GM19438 (cell line): ENCODE data around the gene LHFPL6.
A peak's percentile ranks its signal among the peaks of the same experiment; 100 is the strongest.

Experiments
- ATAC-seq: cut with Tn5 transposase; IDR thresholded peaks from one replicate; pipeline ENCODE4 v1.9.1; 2021; ENCODE audit warnings: low read depth; ENCODE audit not compliant: unreplicated experiment

The LHFPL6 gene

DNA sequence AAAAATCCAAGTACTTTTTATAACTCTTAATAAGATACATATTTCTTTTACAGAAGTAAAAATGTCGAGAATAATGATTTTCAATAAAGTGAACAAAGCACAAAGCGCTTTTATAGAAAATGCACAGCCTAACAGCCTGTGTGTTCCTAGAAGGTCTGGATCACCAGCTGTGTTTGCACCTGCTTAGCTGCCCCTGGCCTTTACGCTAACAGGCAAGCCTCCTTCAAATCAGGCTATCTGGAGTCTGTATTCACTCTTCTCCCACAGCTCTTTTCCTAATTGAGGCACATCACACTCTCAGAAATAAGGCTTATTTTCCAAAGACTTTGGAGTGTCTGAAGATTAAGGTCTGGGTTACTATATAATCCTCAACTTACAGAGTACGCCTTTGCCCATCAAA lies 183.1 kb downstream of the LHFPL6 start:
- no peak for ATAC-seq

DNA sequence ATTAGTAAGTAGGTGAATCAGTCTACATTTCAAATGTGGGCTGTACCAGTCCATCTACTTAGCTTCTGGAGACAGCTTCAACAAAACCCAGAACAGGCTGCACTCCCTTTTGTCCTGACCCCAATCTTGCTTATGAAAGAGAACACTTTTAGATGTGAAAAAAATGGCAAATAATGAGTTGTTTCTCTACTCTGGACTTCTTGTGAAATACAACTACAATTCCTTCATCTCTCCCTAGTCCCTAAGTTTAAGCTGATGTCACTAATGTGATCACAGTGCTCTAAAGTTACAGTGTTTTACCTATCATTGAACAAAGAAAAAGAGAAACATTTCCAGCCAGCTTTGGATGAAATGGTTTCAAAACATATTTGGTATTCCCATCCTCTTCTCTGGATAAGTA lies 183.9 kb downstream of the LHFPL6 start:
- ATAC-seq, result no peak

DNA sequence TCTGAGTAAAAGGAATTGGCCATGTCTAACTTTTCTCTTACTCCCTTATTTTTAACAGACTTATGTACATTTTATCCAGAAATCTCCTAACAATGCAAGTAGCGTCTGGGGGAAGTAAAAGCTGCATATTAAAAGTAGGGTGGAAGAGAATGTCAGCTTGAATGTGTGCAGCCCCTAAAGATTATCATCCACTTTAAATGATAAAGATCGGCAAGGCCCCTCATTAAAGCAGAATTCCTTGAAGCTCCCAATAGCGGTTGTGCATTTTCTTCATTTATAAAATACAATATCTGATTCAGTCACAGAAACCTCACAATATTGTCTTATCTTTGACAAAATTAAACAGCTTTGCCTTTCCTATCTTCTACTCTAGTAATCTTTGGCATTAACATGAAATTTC lies 184.6 kb downstream of the LHFPL6 start:
- ATAC-seq, result no peak

DNA sequence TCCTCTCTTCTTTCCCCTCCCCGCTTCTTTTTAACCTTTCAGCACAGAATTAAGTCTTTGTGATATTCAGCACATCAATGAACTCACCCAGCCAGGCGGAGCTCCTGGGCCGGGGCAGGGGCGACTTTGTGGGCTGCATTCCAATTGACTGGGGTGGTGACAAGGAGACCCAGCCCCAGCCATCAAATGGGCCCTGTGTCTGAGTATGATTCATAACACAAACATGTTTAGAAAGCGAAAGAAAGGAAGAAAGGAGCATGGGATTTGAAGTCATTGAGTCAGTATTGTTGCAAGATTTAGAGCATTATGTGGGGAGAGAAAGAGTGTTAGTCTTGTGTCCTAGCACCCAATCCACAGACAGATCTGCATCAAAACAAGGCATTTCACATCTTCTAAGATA lies 185.3 kb downstream of the LHFPL6 start:
- ATAC-seq, result no peak

DNA sequence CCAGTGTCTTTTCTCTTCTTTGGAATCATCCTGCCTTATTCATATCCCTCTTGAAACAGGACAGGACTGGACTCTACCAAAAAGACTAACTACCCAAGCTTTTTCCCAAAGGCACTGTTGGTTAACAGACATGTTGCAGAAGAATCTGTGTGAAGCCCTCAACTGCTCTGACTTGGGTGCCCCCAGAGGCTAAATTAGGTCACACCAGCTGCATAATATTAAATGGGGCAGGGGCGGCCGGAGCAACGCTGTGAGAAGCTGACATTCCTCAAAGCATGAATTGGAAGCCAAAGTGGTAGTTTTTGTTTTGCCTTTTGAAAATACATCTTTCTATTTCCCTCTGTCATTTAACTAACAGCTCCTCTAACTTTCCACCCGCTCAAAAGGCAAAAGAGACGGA lies 185.9 kb downstream of the LHFPL6 start:
- ATAC-seq, result no peak

DNA sequence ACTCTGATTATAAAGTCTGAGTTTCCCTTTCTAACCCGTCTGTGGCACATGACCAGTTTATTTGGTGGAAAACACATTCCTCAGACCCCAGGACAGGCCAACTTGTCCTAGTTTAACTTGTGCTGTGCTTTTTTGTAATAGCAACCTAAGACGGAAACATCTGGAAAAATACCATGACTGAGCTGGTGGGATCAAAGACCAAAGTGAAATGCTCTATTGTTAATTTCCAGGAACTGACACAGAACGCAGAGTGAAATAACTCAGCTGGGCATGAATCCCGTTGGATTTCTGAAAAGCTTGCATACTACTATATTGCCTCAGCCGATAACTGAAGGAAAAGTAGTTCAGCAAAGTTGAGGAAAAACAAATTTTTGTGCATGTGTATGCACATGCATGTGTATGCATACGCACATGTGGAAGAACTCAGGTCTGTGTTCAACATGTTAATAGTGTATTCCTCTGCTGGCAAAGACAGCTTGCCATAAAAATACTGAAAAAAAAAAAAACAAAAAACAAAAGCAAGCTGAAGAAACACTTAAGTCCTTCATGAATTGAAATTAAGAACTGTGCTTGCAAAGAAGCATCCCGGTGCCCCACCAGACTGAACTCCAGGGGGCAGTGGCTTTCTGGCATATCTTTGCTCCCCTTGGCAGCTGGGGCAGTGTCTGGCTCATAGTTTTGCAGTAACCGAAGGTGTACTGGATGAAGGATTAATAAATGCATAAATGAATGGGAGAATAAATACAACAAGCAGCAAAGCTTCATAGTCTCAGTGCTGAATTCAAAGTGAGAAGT lies 187.8 kb downstream of the LHFPL6 start:
- no peak for ATAC-seq

DNA sequence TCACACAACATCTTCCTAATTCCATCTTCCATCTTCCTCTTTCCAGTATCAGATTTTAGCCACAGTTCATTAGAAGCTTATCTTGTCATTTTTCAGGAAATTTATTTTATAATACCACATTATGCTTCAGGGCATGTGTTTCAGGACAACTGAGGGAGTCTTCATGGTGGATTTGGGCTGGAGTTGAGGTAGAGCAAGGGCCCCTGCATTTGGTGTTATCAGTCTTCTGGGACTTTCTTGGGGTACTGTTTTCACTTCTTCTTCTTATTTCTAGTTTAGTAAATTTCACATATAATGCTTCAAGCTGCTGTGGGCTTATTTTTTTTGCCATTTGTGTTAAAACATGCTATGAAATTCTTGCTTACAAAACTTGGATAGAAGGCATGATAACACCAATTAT lies 188.7 kb downstream of the LHFPL6 start:
- no peak for ATAC-seq

DNA sequence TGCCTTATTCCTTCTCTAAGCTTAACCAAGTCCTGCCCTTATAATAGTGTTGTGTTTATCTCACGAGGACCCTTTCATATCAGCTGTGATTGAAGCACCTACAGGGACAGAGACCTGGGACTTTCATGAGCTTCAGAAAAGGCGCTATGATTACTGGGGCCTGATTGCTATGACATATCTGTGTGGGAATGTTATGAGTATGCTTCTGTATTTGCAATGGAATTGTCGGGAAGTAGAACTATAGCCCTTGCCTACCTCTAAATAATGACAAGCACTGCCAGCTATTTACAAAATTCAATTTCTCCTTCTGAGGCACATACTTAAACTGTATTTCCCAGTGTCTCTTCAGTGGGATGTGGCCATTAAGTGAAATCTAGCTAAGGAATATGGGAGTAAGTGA lies 191.5 kb downstream of the LHFPL6 start:
- no peak for ATAC-seq

DNA sequence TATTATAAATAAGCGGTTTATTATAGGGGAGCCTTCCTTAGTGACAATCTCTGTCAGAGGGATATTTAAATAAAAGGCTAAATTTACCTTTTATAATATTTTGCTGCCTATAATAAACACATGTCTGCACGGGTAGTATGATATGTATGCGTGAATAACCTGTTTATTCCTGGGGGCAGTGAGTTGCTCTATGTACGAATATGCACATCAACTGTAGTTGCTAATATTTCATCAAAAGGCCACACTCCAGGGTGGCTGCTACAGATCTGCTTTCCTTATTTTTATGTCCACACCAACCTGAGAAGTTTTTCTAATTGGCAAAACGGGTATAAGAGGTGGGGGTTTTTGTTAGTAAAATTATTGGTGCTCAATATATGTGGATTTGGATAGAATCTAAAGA lies 192.0 kb downstream of the LHFPL6 start:
- ATAC-seq, result no peak

DNA sequence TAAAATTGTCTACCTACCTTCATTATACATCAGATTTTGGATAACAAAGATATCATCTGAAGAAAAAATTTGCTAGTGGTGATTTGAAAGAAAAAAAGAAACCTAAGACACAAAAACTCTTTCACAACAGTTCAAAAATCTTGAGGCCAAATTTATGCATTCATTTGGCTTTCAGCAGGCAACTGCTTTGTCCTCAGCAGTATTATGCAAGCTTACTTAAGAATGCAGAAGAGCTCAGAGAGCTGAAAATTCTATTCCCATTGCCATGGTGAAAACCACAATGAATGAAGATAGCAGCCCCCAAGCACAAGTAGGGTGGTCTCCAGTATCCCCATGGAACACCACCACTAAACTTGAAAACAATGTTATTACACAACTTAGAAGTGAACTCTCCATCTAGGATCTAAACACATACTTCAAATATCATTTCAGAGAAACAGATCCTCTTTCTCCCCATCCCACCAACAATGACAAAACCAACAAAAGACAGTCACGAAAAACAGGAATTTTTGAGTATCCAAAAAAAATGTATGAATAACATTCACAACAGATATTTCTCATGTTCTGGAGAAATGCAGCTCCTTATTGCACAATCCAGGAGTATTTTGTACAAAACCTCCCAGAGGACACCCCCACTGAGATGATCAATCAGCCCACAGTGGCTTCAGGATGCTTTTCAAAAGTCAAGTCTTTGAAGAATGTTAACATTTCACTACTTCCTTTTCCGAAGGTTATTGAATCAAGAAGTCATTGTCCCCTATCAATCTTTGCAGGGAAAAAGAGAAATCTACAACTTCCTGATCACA lies 192.7 kb downstream of the LHFPL6 start:
- no peak for ATAC-seq

DNA sequence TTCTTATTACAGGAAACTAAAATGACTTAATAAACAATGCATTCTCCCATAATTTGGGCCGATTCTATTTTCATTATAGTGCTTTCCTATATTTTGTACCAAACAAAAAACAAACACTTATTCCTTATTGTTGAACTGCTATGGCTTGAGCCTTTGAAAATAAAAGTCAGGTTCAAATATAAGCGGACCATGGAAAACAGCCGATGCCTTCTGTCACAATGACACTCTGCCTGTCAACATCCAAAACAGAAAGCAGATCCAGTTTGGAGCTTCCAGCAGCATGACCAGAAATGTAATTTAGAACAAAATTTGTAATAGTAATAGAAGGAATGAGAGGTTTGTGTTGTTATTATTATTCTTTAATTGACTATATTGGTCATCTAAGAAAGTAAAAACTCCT lies 194.5 kb downstream of the LHFPL6 start:
- no peak for ATAC-seq

DNA sequence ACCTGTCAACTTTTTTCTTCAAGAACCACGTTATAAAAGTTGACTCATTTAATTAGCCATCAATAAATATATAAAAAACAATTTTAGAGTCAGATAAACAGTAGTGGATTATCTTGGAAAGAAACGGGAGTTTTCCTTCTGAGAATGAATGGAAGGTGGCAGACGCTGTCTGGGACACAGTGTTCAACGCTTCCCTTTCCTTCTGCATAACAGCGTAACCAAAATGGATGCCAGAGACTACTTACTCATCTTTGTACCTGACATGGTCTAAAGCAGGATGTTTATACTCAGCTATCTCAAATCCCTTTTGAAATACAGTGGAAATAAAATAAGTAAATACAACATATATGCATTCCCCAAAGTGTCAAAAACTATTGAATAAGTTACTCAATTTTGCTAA lies 195.2 kb downstream of the LHFPL6 start:
- no peak for ATAC-seq

DNA sequence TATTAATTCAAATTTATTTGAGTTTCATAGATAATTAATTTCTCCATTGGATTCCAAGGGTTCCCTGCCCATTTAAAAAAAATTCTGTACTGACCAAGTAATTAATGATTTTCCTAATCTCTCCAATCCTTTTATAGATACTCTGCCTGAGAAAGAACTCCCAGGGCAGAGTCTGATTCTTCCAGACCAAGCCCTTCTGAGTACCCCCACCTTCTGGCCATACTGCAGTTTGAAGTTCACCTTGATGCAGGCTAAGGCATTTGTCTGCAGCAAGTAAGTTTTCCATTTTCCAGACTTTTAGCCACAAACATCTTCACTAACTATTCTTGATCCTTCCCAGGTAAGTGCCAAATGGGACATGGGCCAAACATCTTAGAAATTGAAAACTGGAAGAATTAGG lies 195.9 kb downstream of the LHFPL6 start:
- no peak for ATAC-seq

DNA sequence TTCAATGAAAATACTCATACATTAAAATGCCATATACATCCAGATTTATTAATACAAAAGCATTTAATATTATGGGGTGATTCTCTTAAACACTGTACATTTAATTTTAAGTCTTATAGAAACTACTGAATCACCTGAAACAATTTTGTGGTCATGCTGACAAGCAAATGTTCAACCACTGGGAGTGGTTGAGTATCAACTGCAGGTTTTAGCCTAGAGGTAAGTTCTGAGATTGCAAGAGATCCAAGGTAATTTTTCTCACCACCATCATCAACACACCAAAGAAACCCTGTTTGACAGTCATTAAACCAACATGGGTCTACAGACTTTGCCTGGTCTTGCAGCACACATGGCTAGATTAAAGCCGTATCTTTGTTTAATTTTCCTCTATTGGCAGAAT lies 196.3 kb downstream of the LHFPL6 start:
- peak; percentile 90 for ATAC-seq

DNA sequence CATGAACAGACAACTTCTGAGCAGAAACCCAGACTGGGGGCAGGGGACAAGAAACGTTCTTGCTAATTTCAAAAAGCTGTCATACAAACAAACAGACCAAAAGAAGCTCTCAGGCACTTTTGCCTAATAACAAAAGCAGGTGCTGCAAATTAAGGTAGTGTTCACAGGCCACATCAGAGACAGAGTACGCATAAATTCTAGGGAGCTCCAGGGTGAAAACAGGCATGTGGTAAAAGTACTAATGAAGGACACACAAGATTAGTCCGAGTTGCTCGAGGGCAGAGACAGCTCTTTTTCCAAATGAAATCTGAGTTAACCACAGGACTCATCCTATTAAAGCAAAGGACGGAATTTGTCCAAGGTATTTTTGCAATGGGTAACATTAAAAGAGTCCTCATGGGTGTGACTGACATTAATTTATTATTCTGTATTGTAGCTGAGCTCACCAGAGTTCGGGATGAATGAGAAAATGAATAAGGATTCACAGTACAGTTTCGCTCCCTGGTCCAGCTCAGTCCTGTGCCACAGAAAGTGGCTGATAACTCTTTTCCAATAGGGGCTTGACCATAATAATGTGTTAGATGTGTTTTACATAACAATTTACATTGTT lies 197.3 kb downstream of the LHFPL6 start:
- no peak for ATAC-seq

DNA sequence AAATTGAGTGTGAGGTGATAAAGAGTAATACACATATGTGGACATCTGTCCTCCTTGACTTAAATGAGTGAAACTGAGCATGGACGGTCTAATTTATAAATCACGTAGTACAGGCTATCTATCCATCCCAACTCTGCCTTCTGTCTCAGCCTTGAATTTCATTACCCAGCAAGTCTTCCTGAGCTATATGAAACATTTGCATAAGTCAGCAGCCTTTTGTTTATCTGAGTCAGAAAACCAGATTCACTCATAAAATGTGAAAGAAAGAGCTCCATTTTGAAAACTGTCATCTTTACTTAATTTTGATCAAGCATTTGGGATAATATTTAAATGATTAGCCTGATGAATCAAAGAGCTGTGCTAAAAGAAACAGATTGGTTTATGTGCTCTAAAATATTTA lies 197.9 kb downstream of the LHFPL6 start:
- ATAC-seq, result no peak

DNA sequence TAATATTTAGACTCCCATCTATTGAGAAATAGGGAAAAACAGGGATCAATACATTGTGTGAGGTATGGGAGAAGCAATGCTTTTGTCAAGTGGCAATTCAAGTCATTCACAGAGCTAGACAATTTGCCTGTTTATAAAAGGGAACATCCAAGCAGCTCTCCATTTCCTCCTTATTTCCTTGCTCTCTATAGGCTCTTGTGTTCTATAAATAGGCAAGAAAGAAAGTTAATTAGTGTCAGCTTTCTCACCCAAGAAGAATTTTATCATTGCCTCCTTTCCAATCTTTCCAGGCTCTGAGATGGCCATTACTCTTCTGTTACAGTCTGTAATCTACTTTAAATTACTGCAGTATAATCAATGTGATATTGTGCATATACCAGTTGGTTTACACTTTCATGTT lies 199.9 kb downstream of the LHFPL6 start:
- no peak for ATAC-seq

DNA sequence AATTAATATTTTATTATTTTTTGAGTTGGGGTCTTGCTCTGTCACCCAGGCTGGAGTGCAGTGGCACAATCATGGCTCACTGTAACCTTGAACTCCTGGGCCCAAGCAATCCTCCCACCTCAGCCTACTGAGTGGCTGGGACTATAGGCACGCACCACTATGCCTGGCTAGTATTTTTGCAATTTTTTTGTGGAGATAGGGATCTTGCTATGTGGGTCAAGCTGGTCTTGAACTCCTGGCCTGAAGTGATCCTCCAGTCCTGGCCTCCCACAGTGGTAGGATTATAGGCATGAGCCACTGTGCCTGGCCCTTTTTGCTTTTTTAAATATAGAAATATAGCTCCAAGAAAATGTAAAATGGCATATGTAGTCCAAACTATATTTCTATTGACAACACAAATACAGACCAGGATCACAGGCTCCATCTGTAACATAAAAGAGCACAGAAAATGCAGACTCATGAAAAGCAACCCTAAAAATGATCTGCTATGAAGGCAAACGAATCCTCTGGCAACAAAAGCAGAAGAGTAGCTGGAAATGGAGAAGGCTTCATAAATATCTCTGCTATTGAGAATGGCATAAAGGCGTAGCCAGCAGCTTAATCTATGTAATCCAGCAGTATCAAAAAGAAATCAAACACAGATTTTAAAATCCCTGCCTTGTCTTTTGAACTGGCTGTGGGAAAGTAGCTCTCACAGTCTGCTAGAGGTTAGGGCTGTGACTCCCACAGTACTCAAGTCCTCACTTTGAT lies 200.6 kb downstream of the LHFPL6 start:
- ATAC-seq, result no peak

DNA sequence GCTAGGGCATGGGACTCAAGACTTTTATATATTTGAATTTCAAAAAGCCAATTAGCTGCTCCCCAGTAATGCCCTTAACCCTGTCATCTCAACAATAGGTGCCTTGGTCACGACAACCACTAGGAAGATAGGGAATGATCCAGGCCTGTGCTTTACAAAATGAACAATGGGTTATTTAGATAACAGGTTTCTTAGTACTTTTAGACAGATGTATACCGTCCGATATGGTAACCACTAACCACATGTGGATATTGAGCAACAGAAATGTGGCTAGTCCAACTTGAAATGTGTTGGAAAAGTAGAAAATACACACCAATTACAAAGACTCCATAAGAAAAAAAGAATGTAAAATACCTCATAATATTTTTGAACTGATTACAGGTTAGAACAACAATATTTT lies 201.2 kb downstream of the LHFPL6 start:
- ATAC-seq, result no peak

DNA sequence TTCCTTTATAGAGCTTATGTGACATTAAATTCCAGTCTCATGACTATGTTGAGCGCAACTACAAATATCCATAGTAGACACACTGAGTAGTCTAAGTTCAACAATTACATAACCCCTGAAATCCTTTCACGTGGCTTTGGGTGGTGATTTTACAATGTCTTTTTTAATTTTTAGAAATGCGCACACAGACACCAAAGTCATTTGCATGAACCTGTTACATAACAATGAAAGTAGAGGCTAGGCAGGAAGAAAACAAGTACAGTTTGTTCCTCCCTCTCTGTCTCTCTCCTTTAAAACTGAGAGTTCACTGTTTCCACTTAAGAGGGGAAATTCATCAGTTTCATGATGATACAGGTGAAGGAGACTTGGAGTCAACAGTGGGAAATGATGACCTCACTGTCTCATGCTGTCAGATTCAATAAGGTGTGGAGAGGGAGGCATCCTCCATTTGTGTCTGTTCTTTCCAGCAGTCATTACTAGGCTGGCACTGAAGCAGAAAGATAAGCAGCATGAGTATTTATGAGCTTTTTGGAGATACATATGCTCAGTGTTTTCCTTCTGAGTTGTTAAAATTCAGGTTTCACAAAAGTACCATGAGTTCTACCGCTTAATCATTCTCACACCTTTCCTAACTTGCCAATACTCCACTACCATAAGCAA lies 201.8 kb downstream of the LHFPL6 start:
- ATAC-seq, result no peak
